Measurements from ENCODE around the gene PHACTR3. TPM values are rescaled to one million over a fixed set of nuclear protein-coding genes. Genes with fewer than 3 reads are reported as not detected.

PHACTR3 gene
- total and polyA plus RNA-seq, 2 of the 8 experiments (the other 6 are each of a cell fraction or from before 2014, with no cell fraction given), result 0.05 to 0.13 TPM

GRCh38 chr20:59688999-59689398, 84.7 kb downstream of the PHACTR3 start:
- no peak overlapping the region for H4K5ac ChIP-seq (ENCODE audit: insufficient read length, low read depth, low read length)
- no peaks in the 10 kb centered on the region for H3K79me1 ChIP-seq (ENCODE audit: low read depth, low read length)
- ChIA-PET CTCF (ENCODE audit: partially characterized antibody) (no interaction called here), POLR2A (ENCODE audit: partially characterized antibody) (no interaction called here)
- no peak overlapping the region for H4K8ac ChIP-seq (ENCODE audit: extremely low read depth, insufficient read depth, low read length)
- no peaks in the 10 kb centered on the region for H3K27me3 ChIP-seq (replicated peaks in 1 of 4; ENCODE audit: control insufficient read depth in 3 of 4, extremely low read depth in 1 of 4, insufficient read depth in 3 of 4, low read length in 3 of 4)
- no peak overlapping the region for H3K4me2 ChIP-seq (ENCODE audit: insufficient read depth in 1 of 2, low read depth in 2 of 2, low read length in 2 of 2)
- no peaks in the 10 kb centered on the region for H3K36me3 ChIP-seq (ENCODE audit: control insufficient read depth in 2 of 4, insufficient read depth in 4 of 4, low read length in 3 of 4)
- no peak overlapping the region for H3K4me3 ChIP-seq (ENCODE audit: extremely low read depth in 1 of 4, insufficient read depth in 2 of 4, low read depth in 3 of 4, low read length in 4 of 4)
- H2AK5ac ChIP-seq (ENCODE audit: low read depth, low read length), result no peak overlapping the region
- H2BK15ac ChIP-seq (ENCODE audit: low read length), result no peak overlapping the region
- no peak overlapping the region for H2BK5ac ChIP-seq (ENCODE audit: low read depth, low read length)
- H4K20me1 ChIP-seq (replicated peaks in 1 of 2; ENCODE audit: control insufficient read depth in 1 of 2, insufficient read depth in 2 of 2, low read length in 2 of 2), result peaks cover 0 to 3% of the 10 kb centered on the region in 2 experiments
- H3K23me2 ChIP-seq (ENCODE audit: low read depth, low read length), result peaks cover 10% of the 10 kb centered on the region; the same call in 1 of the 2 replicates
- H3K9me3 ChIP-seq (ENCODE audit: insufficient read depth in 2 of 2, low read depth in 1 of 2, low read length in 1 of 2), result peaks cover 85 to 96% of the 10 kb centered on the region in 2 experiments
- no peak overlapping the region for H3K4ac ChIP-seq (replicated peaks; ENCODE audit: insufficient read length, low read depth, low read length)
- no peaks in the 10 kb centered on the region for H3K4me1 ChIP-seq (replicated peaks in 1 of 4; ENCODE audit: control insufficient read depth in 3 of 4, insufficient read depth in 4 of 4, low read length in 3 of 4)
- H3K56ac ChIP-seq (replicated peaks; ENCODE audit: insufficient read length, low read depth, low read length), result no peak overlapping the region
- H3K79me2 ChIP-seq (ENCODE audit: control insufficient read depth in 1 of 2, insufficient read depth in 2 of 2, low read length in 2 of 2), result no peaks in the 10 kb centered on the region
- FAIRE-seq (no peak), DNase-seq (ENCODE audit: low read depth in 1 of 2, low spot score in 2 of 2) (no peak)
- H3K14ac ChIP-seq (ENCODE audit: insufficient read length), result no peak overlapping the region
- no peak for TF ChIP-seq CEBPB (IDR thresholded peaks at IDR 0.05; ENCODE audit: low read depth, low read length)
- no peak for TF ChIP-seq ZNF274 (IDR thresholded peaks at IDR 0.05; ENCODE audit: borderline replicate concordance, extremely low read depth, low read length)
- TF ChIP-seq RAD21 (IDR thresholded peaks at IDR 0.05 in 1 of 2, conservative IDR thresholded peaks at IDR 0.05 in 1 of 2; ENCODE audit: low read depth in 2 of 2, low read length in 2 of 2), result no peak
- no peak for TF ChIP-seq E2F6 (IDR thresholded peaks at IDR 0.05)
- TF ChIP-seq MAX (IDR thresholded peaks at IDR 0.05), result no peak
- no peak for TF ChIP-seq SP1 (IDR thresholded peaks at IDR 0.05; ENCODE audit: low read depth, low read length)
- no peak for TF ChIP-seq YY1 (IDR thresholded peaks at IDR 0.05; ENCODE audit: low read depth, low read length)
- TF ChIP-seq CBX8 (IDR thresholded peaks at IDR 0.05; ENCODE audit: borderline replicate concordance, low read depth, low read length), result no peak
- no peak for TF ChIP-seq HDAC6 (IDR thresholded peaks at IDR 0.05; ENCODE audit: low read depth, low read length)
- no peak for TF ChIP-seq ATF2 (IDR thresholded peaks at IDR 0.05; ENCODE audit: low read length)
- no peak for TF ChIP-seq CTBP2 (IDR thresholded peaks at IDR 0.05; ENCODE audit: borderline replicate concordance, insufficient read depth, insufficient read length, low read length)
- TF ChIP-seq JUND (IDR thresholded peaks at IDR 0.05; ENCODE audit: low read length), result no peak
- H2BK12ac ChIP-seq (ENCODE audit: low read depth, low read length), result no peak overlapping the region
- no peak overlapping the region for H2BK20ac ChIP-seq (ENCODE audit: low read length)
- WGBS, 2 experiments (ENCODE audit: extremely low coverage in 1 of 2, insufficient coverage in 1 of 2, insufficient read length in 1 of 2, insufficient replicate concordance in 2 of 2, low coverage in 1 of 2, low lambda C conversion rate in 2 of 2, missing lambda C conversion rate in 1 of 2), result 60% methylated on average over 7 of the region's 7 CpGs; no CpG with 5 or more reads in 1 of the 2 experiments
- no peak overlapping the region for H2AFZ ChIP-seq (ENCODE audit: low read length)
- H3K23ac ChIP-seq (ENCODE audit: insufficient read length), result no peak overlapping the region
- H3K27ac ChIP-seq (ENCODE audit: low read depth, low read length), result no peak overlapping the region
- no peak overlapping the region for H4K91ac ChIP-seq (replicated peaks; ENCODE audit: insufficient read length, low read length)
- no peak overlapping the region for H3K18ac ChIP-seq (ENCODE audit: extremely low read depth, low read length)
- no peak overlapping the region for H3K9ac ChIP-seq (replicated peaks in 1 of 4; ENCODE audit: extremely low read depth in 1 of 4, low read depth in 3 of 4, low read length in 3 of 4)
- no peak overlapping the region for H2BK120ac ChIP-seq (replicated peaks; ENCODE audit: low read depth, low read length)
